SK-N-DZ (cell line): ENCODE results near the gene DRC7.
"Not testable (repeated sequence)": the region's sequence is repeated elsewhere in the genome, so short reads cannot be mapped to it uniquely, and the experiment has no call there.

Experiments
- DNase-seq: peaks from one replicate; pipeline ENCODE4 v3.0.0-alpha.2; 2015; ENCODE audit warnings: low spot score

The DRC7 gene

GRCh38 chr16:57761957-57762356, 67.4 kb downstream of the DRC7 start:
- no peak for DNase-seq

GRCh38 chr16:57762365-57763040, 67.9 kb downstream of the DRC7 start:
- no peak for DNase-seq

- DNase-seq, result no peak
Observed at GRCh38 chr16:57763285-57764005, 68.8 kb downstream of the DRC7 start.

GRCh38 chr16:57764006-57764340, 69.4 kb downstream of the DRC7 start:
- no peak for DNase-seq

- peak; percentile 67 for DNase-seq
Observed at GRCh38 chr16:57764341-57765159, 69.9 kb downstream of the DRC7 start.

- DNase-seq, result no peak
Observed at GRCh38 chr16:57765160-57765728, 70.6 kb downstream of the DRC7 start.

- DNase-seq, result no peak
Observed at GRCh38 chr16:57766714-57767348, 72.2 kb downstream of the DRC7 start.

GRCh38 chr16:57769541-57770145, 75.0 kb downstream of the DRC7 start:
- DNase-seq, result no peak

GRCh38 chr16:57770361-57770760, 75.8 kb downstream of the DRC7 start:
- DNase-seq, result no peak

- DNase-seq, result no peak
Observed at GRCh38 chr16:57771141-57771785, 76.7 kb downstream of the DRC7 start.

GRCh38 chr16:57773019-57773418, 78.4 kb downstream of the DRC7 start:
- no peak for DNase-seq

- DNase-seq, result no peak
Observed at GRCh38 chr16:57773655-57774295, 79.2 kb downstream of the DRC7 start.

GRCh38 chr16:57774705-57775285, 80.2 kb downstream of the DRC7 start:
- DNase-seq, result no peak

GRCh38 chr16:57775661-57776469, 81.3 kb downstream of the DRC7 start:
- DNase-seq, result peak; percentile 90

- DNase-seq, result no peak
Observed at GRCh38 chr16:57778658-57779057, 84.1 kb downstream of the DRC7 start.

GRCh38 chr16:57779836-57780235, 85.2 kb downstream of the DRC7 start:
- not testable (repeated sequence) for DNase-seq

- no peak for DNase-seq
Observed at GRCh38 chr16:57781349-57781740, 86.7 kb downstream of the DRC7 start.
